HG02623 (cell line): ENCODE results near the gene MTCH1.
A peak's percentile ranks its signal among the peaks of the same experiment; 100 is the strongest.

Source experiments
- ATAC-seq: cut with Tn5 transposase; IDR thresholded peaks from one replicate; pipeline ENCODE4 v1.9.1; 2021; ENCODE audit warnings: moderate library complexity; ENCODE audit not compliant: unreplicated experiment

The MTCH1 gene

DNA sequence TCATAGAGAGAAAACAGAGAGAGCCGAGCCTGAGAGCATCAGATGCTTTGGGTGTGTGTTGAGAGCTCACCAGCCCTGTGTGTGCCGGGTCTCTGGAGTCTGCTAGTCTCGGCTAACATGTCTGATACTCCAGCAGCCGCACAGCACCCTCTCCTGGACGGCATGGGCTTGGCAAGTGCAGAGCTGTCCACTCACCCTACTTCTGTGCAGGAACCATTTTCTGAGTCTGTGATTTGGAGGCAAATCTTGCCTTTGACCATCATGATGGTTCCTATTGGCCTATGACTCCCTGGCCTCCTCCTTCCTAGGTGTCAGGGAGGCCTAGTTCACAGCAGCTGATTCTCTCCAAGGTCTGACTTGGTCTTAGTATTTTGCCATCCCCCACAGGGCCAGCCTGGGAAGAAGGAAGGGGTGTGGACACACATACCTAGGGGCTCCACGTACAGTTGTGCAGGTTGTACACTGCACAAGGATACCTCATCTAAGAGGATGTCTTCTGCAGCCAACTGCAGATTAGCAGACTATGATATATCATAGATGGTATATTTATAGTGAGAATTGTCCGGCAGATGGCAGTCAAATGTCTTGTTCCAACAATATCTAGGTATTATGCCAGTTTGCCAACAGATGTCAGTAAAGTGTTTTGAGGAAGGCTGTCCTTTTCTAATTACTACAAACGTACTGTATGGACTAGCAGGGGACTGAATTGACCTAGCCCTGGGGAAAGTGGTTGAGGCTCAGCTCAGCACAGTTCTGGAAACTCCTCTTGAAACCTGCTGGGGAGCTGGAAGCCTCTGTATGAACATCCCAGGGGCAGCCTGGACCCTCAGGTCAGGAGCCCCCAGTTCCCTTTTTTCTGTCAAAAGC lies 32.4 kb upstream of the MTCH1 start:
- ATAC-seq: peak; percentile 84

DNA sequence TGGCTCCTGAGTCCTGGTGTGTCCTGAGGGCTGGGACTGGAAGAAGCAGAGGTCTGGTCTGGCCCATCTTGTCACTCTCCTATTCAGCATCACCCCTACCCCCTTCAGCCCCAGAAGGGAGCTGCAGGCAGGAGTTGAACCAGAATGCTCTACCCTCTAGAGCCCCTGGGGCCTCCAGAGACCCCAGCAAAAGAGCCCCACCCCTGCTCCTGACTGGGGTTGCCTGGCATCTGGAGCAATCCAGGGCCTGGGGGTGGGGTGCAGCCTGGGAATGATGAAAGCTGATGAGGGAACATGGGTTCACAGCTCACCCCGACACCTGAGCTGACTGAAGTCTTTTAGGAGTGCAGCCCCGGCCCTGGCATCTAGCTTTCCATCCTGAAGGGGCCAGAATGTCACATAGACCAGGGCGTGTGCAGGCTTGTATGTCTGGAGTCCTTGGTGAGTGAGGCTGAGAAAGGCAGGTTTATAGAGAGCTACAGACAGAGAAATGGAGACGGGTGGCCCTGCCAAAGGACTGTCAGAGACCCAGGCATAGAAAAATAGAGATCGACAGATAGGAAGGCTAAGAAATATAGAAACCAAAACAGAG lies 31.7 kb upstream of the MTCH1 start:
- ATAC-seq: no peak

- no peak for ATAC-seq
Observed at GRCh38 chr6:37016995-37017394, 31.0 kb upstream of the MTCH1 start.

DNA sequence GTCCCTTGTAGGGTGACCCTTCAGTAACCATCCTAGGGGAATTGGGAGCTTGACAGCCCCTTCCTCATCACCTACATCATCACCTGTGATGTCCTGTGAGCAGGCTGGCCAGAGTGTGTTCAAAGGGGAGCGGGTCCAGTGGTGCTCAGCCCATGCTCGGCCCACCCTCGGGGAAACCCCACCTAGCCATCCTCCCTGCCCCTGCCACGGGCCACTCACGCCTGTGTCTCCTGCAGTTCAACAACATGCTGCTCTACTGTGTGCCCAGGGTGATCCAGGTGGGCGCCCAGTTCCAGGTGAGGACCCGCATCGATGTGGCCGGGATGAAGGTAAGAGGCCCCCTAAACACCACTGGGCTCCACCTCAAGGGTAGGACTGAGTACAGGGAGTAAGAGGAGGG lies 29.5 kb upstream of the MTCH1 start:
- ATAC-seq: no peak

- ATAC-seq: no peak
Observed at GRCh38 chr6:37014667-37015066, 28.7 kb upstream of the MTCH1 start.

DNA sequence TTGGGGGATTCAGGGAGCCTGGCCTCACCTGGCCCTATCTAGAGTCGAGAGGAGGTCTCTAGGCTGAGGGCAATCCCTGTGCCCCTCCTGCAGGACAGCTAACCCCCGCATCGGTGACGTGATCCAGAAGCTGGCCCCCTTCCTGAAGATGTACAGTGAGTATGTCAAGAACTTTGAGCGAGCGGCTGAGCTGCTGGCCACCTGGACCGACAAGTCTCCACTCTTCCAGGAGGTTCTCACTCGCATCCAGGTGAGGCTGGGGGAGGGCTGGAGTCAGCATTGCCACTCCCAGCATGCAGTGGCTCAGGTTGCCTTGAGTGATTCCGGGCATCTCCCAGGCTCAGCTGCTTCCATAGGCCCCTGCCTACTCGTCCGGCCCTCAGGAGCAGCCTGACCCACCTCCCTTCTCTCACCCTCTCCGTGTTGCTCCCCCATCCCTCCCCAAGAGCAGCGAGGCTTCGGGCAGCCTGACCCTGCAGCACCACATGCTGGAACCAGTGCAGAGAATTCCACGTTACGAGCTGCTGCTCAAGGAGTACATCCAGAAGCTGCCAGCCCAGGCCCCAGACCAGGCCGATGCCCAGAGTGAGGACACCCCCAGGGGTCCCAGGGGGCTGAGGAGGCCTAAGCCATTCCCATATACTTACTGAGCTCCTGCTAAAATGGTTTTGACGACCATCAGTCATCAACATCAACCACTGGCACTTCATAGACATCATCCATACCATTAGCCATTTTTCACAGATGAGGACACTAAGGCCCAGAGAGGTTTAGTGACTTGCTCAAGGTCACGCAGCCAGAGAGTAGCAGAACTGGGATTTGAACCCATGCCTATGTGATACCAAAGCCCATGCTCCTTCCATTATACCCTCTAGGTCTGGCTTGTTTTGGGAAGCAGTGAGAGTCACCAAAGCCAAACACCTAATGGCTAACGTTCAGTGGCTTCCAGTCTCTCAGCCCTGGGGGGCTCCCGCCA lies 27.8 kb upstream of the MTCH1 start:
- no peak for ATAC-seq

GRCh38 chr6:37011656-37012378 lies 25.8 kb upstream of the MTCH1 start:
- no peak for ATAC-seq

DNA sequence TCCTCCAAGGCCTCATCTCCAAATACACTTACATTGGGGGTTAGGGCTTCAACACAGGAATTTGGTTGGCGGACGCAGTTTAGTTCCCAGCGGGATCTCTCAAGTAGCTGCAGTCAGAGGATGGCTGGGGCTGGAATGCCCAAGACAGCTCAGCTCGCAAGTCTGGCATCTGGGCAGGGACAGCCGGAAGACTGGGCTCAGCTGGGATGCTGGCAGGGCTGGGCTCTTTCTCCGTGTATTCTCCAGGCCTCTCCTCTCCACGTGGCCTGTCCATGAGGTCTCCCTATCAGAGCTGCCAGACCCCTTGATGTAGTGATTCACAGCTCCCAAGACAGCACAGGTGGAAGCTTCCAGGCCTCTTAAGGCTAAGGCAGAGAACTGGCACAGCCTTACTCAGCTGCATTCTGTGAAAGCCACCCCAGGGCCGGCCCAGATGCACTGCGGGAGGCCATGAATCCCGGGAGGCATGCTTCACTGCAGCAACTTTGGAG lies 24.5 kb upstream of the MTCH1 start:
- no peak for ATAC-seq

- ATAC-seq: no peak
Observed at GRCh38 chr6:37008484-37009465, 22.8 kb upstream of the MTCH1 start.

GRCh38 chr6:37007340-37008043 lies 21.5 kb upstream of the MTCH1 start:
- ATAC-seq: no peak

GRCh38 chr6:37006793-37007339 lies 20.9 kb upstream of the MTCH1 start:
- no peak for ATAC-seq

GRCh38 chr6:37005827-37006567 lies 20.0 kb upstream of the MTCH1 start:
- no peak for ATAC-seq

GRCh38 chr6:37005061-37005810 lies 19.2 kb upstream of the MTCH1 start, which contains the start of gene FGD2:
Gene FGD2, plus strand, starts transcription at chr6:37005655. Its CDS starts 163 bp downstream, at chr6:37005818.
- ATAC-seq: peak; percentile 54

DNA sequence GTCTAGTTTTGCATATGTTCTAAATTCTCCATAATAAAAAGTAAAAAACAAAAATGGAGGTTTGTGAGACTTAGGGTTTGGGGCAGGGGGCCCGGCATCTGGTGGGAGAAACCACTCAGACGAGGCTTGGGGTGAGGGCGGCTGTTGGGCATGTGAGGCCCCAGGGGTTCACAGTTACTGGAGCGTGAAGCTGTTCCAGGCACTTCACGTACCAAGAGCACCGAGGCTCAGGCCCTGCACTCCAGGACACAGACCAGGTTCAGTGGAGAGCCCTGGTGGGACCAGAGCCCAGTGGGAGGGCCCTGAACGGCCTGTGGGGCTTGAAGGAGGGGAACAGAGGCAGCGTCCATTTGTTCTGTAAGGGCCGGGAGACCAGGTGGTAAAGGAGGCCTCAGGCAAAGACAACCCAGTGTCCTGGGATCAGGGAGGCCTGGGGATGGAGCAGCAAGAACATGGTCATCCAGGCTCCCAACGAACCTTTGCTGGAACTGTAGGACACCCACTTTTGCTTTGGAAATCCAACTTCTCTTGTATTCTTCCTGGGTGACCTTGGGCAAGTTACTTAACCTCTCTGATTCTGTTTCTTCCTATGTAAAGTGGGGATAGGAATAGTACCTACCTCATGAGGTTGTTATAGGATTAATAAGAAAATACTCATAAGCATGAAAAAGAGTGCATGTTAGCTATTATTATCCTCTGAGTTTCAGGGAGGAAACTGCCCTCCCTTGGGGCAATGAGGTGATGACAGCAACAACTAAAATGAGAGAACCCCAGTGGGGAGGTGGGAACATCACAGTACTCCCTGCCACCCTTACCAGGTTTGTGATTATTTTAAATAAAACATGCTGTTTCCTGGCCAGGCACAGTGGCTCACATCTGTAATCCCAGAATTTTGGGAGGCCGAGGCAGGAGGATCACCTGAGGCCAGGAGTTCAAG lies 18.3 kb upstream of the MTCH1 start:
- no peak for ATAC-seq

GRCh38 chr6:36999751-37000125 lies 13.7 kb upstream of the MTCH1 start:
- no peak for ATAC-seq
